Measurements from ENCODE around the gene EEFSEC.

EEFSEC gene

GRCh38 chr3:128408012-128408692, 254.9 kb downstream of the EEFSEC start:
- no peak for TF ChIP-seq CTCF (IDR thresholded peaks at IDR 0.05; ENCODE audit: extremely low read depth, missing control alignments)

GRCh38 chr3:128408693-128409623, 255.7 kb downstream of the EEFSEC start:
- TF ChIP-seq CTCF (IDR thresholded peaks at IDR 0.05; ENCODE audit: extremely low read depth, missing control alignments): no peak
- DNase-seq (ENCODE audit: low spot score): no peak

More at GRCh38 chr3:128408012-128408692, 254.9 kb downstream of the EEFSEC start:
- no peak for DNase-seq (ENCODE audit: low spot score)

GRCh38 chr3:128409624-128410581, 256.6 kb downstream of the EEFSEC start:
- TF ChIP-seq CTCF (IDR thresholded peaks at IDR 0.05; ENCODE audit: extremely low read depth, missing control alignments): no peak
- DNase-seq (ENCODE audit: low spot score): no peak

- DNase-seq (ENCODE audit: low spot score): no peak
Measured at GRCh38 chr3:128410669-128411573, 257.6 kb downstream of the EEFSEC start.

GRCh38 chr3:128411574-128412064, 258.3 kb downstream of the EEFSEC start:
- no peak for TF ChIP-seq CTCF (IDR thresholded peaks at IDR 0.05; ENCODE audit: extremely low read depth, missing control alignments)
- no peak for DNase-seq (ENCODE audit: low spot score)

More at GRCh38 chr3:128410669-128411573, 257.6 kb downstream of the EEFSEC start:
- no peak for TF ChIP-seq CTCF (IDR thresholded peaks at IDR 0.05; ENCODE audit: extremely low read depth, missing control alignments)

All from GM20000 (cell line).